ENCODE measurements around the gene CEP295NL. TPM values are rescaled to one million over a fixed set of nuclear protein-coding genes. Genes with fewer than 3 reads are reported as not detected.
A peak's percentile ranks its signal among the peaks of the same experiment; 100 is the strongest.

Gene CEP295NL
- total RNA-seq, 4 donors from 2014 or later, result 1.8 to 3.0 (median 2.5) TPM

DNA sequence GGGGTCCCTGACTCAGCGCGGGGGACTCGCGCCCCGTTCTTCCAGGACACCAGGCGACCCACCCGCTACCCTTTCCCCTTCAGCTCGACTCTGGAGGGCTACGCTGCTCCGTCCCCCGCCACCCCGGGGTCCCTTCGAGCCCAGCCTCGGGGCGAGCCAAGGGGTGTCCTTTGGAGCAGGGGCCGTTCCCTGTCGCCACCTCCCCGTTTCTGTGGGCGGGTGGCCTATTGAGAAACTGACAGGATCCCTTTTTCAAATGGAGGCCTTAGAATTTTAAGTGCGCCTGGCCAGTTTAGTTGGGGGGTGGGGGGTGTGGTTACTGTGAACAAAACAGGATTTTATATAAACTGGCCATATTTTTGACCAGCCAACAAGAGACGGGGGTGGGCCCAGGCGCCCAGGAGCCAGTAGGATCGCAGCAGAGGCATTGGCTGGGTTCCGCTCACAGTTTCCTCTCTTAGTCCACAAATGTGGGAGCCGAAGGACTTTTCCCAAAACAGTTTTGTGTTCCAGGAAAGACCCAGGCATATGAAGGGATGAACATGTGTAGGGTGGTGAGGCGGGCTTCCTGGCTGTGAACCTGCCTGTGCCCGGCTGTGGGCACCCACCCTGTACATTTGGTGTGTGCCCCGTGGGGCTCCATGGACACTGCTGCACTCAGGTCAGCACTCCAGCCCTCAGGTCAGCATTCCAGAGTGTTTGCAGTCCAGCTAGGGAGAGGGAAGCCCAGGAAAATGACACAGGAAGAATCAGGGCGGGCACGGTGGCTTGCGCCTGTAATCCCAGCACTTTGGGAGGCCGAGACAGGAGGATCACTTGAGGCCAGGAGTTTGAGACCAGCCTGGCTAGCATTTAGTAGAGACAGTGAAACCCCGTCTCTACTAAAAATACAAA, 22.9 kb upstream of the CEP295NL start:
- peaks cover 18% of the 10 kb centered on the region for H3K27me3 ChIP-seq
- in situ Hi-C loops (cut with MboI; ENCODE audit: low pct_ligation_motif_present in 1 of 4, low pct_unique_long_range_greater_than_20kb in 1 of 4, low sequenced_read_pairs in 3 of 4) (no loop called here), intact Hi-C loops (cut with DNase I; ENCODE audit: low total_unique reads) (no loop called here)
- DNase-seq, result peak; percentile 73
- 34 to 40% methylated on average over 2 to 30 of the region's 33 CpGs for WGBS, 2 donors (ENCODE audit: low coverage in 1 of 2)
- no peaks in the 10 kb centered on the region for H3K9me3 ChIP-seq
- H3K4me1 ChIP-seq, result peaks cover 15 to 48% (median 45%) of the 10 kb centered on the region in 4 donors
- H3K36me3 ChIP-seq, result no peaks in the 10 kb centered on the region
- peak overlapping the region; percentile 43 to 78 (median 70) for H3K4me3 ChIP-seq
- peak overlapping the region; percentile 92 to 99 (median 95) for H3K27ac ChIP-seq
- TF ChIP-seq, protein P1, sequence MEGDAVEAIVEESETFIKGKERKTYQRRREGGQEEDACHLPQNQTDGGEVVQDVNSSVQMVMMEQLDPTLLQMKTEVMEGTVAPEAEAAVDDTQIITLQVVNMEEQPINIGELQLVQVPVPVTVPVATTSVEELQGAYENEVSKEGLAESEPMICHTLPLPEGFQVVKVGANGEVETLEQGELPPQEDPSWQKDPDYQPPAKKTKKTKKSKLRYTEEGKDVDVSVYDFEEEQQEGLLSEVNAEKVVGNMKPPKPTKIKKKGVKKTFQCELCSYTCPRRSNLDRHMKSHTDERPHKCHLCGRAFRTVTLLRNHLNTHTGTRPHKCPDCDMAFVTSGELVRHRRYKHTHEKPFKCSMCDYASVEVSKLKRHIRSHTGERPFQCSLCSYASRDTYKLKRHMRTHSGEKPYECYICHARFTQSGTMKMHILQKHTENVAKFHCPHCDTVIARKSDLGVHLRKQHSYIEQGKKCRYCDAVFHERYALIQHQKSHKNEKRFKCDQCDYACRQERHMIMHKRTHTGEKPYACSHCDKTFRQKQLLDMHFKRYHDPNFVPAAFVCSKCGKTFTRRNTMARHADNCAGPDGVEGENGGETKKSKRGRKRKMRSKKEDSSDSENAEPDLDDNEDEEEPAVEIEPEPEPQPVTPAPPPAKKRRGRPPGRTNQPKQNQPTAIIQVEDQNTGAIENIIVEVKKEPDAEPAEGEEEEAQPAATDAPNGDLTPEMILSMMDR (IDR thresholded peaks at IDR 0.05), result no peak
- TF ChIP-seq EP300 (IDR thresholded peaks at IDR 0.05; ENCODE audit: low read depth), result no peak
- TF ChIP-seq POLR2AphosphoS5 (IDR thresholded peaks at IDR 0.05), result peak in 2 of 3 donors; percentile 5 to 35
- peak; percentile 48 for TF ChIP-seq POLR2A (IDR thresholded peaks at IDR 0.05)

DNA sequence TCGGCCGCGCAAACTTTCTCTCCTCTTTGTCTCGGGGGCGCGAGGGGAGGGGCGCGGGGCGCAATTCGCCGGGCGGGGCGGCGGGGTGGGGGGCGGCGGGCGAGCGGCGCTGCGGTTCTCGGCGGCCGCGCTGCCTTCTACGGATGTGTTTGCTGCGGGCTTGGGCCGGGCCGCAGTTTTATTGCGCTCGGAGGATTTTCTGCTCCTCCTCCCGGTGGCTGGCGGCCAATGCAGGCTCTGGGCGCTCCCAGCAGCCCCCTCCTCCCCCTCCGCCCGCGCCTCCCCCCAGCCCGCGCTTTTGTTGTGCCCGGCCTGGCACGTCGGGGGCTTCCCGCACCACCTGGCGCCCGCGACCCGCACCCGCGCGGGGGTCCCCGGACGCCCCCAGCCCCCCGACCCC, 22.2 kb upstream of the CEP295NL start, which contains the start of gene TIMP2:
Gene TIMP2 (minus strand): TSS at position 154 of the 400 bp plus-strand sequence. CDS start 299 bp downstream, outside the sequence.
- Histone ChIP-seq H3K4me3 (peak within 1 kb of the TSS; percentile 70 to 85 (median 74)), H3K27ac (peak within 1 kb of the TSS; percentile 92 to 99 (median 95)), H3K27me3 (peaks cover 18% of the 10 kb centered on the region), H3K9me3 (no peaks in the 10 kb centered on the region), H3K4me1 (peaks cover 22 to 55% (median 47%) of the 10 kb centered on the region in 4 donors), H3K36me3 (no peaks in the 10 kb centered on the region)
- peak; percentile 92 to 96 (median 94) for TF ChIP-seq POLR2AphosphoS5 (IDR thresholded peaks at IDR 0.05)
- no peak for TF ChIP-seq EP300 (IDR thresholded peaks at IDR 0.05; ENCODE audit: low read depth)
- TF ChIP-seq, protein P1 (IDR thresholded peaks at IDR 0.05), result peak in 2 of 5 experiments; percentile 34 to 41
- no peak for TF ChIP-seq POLR2A (IDR thresholded peaks at IDR 0.05)
- in situ Hi-C loops (cut with MboI; ENCODE audit: low pct_ligation_motif_present in 1 of 4, low pct_unique_long_range_greater_than_20kb in 1 of 4, low sequenced_read_pairs in 3 of 4) (no loop called here), intact Hi-C loops (cut with DNase I; ENCODE audit: low total_unique reads) (no loop called here)
- DNase-seq, result peak; percentile 90
- WGBS, 2 donors (ENCODE audit: low coverage in 1 of 2), result 0% methylated on average over 10 of the region's 52 CpGs; no CpG with 5 or more reads in 1 of the 2 donors

DNA sequence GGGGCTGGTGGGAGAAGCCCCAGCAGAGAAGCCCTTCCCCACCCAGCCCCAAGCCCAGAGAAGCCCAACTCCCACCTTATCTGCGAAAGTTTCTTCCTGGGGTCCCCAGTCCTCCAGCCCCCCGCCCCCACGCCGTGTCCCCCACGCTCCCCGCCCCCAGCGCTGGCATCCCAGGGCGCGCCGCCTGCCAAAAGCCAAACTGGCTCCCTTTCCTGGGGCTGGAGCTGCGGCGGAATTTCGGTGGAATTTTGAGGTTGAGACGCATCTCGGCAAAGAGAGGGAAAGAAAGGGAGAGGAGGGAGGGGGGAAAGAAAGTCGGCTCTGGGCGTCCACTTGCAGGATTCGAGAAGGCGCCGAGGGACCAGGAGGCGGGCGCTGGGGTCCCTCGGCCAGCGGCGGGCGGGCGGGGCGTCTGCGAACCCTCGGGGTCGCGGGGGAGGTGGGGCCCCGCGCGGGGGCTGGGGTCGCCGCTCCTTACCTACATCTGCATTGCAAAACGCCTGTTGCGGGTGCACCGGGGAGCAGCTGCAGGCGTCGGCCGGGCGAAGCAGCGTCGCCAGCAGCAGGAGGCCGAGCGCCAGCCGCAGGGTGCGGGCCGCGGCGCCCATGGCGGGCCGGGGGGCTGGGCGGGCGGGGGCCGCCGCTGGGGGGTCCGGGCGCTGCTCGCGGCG, 21.6 kb upstream of the CEP295NL start:
- H3K9me3 ChIP-seq, result no peaks in the 10 kb centered on the region
- peaks cover 24 to 57% (median 51%) of the 10 kb centered on the region in 4 donors for H3K4me1 ChIP-seq
- H3K27ac ChIP-seq, result peak overlapping the region; percentile 92 to 99 (median 95)
- peaks cover 15% of the 10 kb centered on the region for H3K27me3 ChIP-seq
- TF ChIP-seq, protein P1 (IDR thresholded peaks at IDR 0.05), result no peak
- TF ChIP-seq POLR2A (IDR thresholded peaks at IDR 0.05) (no peak), POLR2AphosphoS5 (IDR thresholded peaks at IDR 0.05) (no peak), EP300 (IDR thresholded peaks at IDR 0.05; ENCODE audit: low read depth) (no peak)
- intact Hi-C loops (cut with DNase I; ENCODE audit: low total_unique reads), result loop anchor here (5.0 kb wide), 1 partner anchor 37 kb away; no protein-coding TSS in a partner anchor
- in situ Hi-C loops (cut with MboI; ENCODE audit: low pct_ligation_motif_present in 1 of 4, low pct_unique_long_range_greater_than_20kb in 1 of 4, low sequenced_read_pairs in 3 of 4), result no loop called here
- DNase-seq, result no peak
- 1% methylated on average over 31 of the region's 64 CpGs; no CpG with 5 or more reads in 1 of the 2 donors for WGBS, 2 donors (ENCODE audit: low coverage in 1 of 2)
- H3K4me3 ChIP-seq, result peak overlapping the region; percentile 70 to 85 (median 74)
- H3K36me3 ChIP-seq, result no peaks in the 10 kb centered on the region
